ENCODE measurements around the gene CXXC5. TPM values are rescaled to one million over a fixed set of nuclear protein-coding genes. Genes with fewer than 3 reads are reported as not detected.

The CXXC5 gene
- total RNA-seq, 1 donor from 2014 or later: 151 TPM

GRCh38 chr5:139650689-139651042, 2.5 kb downstream of the CXXC5 start:
- no peak for TF ChIP-seq EZH2 (IDR thresholded peaks at IDR 0.05; ENCODE audit: insufficient read depth, low read length)
- TF ChIP-seq CTCF (IDR thresholded peaks at IDR 0.05; ENCODE audit: insufficient read depth, low read depth, low read length): no peak
- Histone ChIP-seq H3K4me3 (ENCODE audit: insufficient read depth, low read depth, low read length) (peak overlapping the region; percentile 77), H4K20me1 (ENCODE audit: insufficient read depth, low read length) (peaks cover 49% of the 10 kb centered on the region), H3K4me2 (ENCODE audit: low read length) (peak overlapping the region; percentile 87), H3K27ac (ENCODE audit: low read depth, low read length) (peak overlapping the region; percentile 94), H3K9me3 (ENCODE audit: insufficient read depth, low read depth, low read length) (no peaks in the 10 kb centered on the region), H3K36me3 (ENCODE audit: insufficient read depth, low read length) (no peaks in the 10 kb centered on the region), H3K79me2 (ENCODE audit: insufficient read depth, low read length) (peaks cover 77% of the 10 kb centered on the region), H3K4me1 (ENCODE audit: insufficient read depth, low read length) (peaks cover 55% of the 10 kb centered on the region), H3K27me3 (ENCODE audit: insufficient read depth, low read length) (no peaks in the 10 kb centered on the region), H3K9ac (ENCODE audit: low read length) (peak overlapping the region; percentile 88), H2AFZ (ENCODE audit: low read depth, low read length) (no peak overlapping the region)
- peaks cover 8% of the 10 kb centered on the region for H3K36me3 Mint-ChIP-seq (ENCODE audit: low read depth, unreplicated experiment)
- peaks cover 2% of the 10 kb centered on the region for H3K9me3 Mint-ChIP-seq (ENCODE audit: unreplicated experiment)
- peak overlapping the region; percentile 69 for H3K27ac Mint-ChIP-seq (ENCODE audit: unreplicated experiment)
- peaks cover 2% of the 10 kb centered on the region for H3K27me3 Mint-ChIP-seq (ENCODE audit: low read depth, unreplicated experiment)
- peaks cover 38% of the 10 kb centered on the region for H3K4me1 Mint-ChIP-seq (ENCODE audit: low read depth, unreplicated experiment)
- DNase-seq (ENCODE audit: low read depth): no peak
- peak overlapping the region; percentile 100 for H3K4me3 Mint-ChIP-seq (ENCODE audit: unreplicated experiment)
- FAIRE-seq: no peak

GRCh38 chr5:139651043-139651834, 3.1 kb downstream of the CXXC5 start:
- H3K9me3 ChIP-seq (ENCODE audit: insufficient read depth, low read depth, low read length): no peaks in the 10 kb centered on the region
- H3K4me2 ChIP-seq (ENCODE audit: low read length): peak overlapping the region; percentile 87
- no peaks in the 10 kb centered on the region for H3K27me3 ChIP-seq (ENCODE audit: insufficient read depth, low read length)
- peak overlapping the region; percentile 94 for H3K27ac ChIP-seq (ENCODE audit: low read depth, low read length)
- no peaks in the 10 kb centered on the region for H3K36me3 ChIP-seq (ENCODE audit: insufficient read depth, low read length)
- peak overlapping the region; percentile 88 for H3K9ac ChIP-seq (ENCODE audit: low read length)
- FAIRE-seq (no peak), DNase-seq (ENCODE audit: low read depth) (no peak)
- H3K27me3 Mint-ChIP-seq (ENCODE audit: low read depth, unreplicated experiment): no peaks in the 10 kb centered on the region
- peaks cover 82% of the 10 kb centered on the region for H3K79me2 ChIP-seq (ENCODE audit: insufficient read depth, low read length)
- H3K4me1 ChIP-seq (ENCODE audit: insufficient read depth, low read length): peaks cover 61% of the 10 kb centered on the region
- H4K20me1 ChIP-seq (ENCODE audit: insufficient read depth, low read length): peaks cover 54% of the 10 kb centered on the region
- H2AFZ ChIP-seq (ENCODE audit: low read depth, low read length): no peak overlapping the region
- peaks cover 42% of the 10 kb centered on the region for H3K4me1 Mint-ChIP-seq (ENCODE audit: low read depth, unreplicated experiment)
- peak overlapping the region; percentile 77 for H3K4me3 ChIP-seq (ENCODE audit: insufficient read depth, low read depth, low read length)
- peak overlapping the region; percentile 100 for H3K4me3 Mint-ChIP-seq (ENCODE audit: unreplicated experiment)
- peaks cover 2% of the 10 kb centered on the region for H3K9me3 Mint-ChIP-seq (ENCODE audit: unreplicated experiment)
- H3K36me3 Mint-ChIP-seq (ENCODE audit: low read depth, unreplicated experiment): peaks cover 8% of the 10 kb centered on the region
- TF ChIP-seq CTCF (IDR thresholded peaks at IDR 0.05; ENCODE audit: insufficient read depth, low read depth, low read length) (no peak), EZH2 (IDR thresholded peaks at IDR 0.05; ENCODE audit: insufficient read depth, low read length) (no peak)
- H3K27ac Mint-ChIP-seq (ENCODE audit: unreplicated experiment): peak overlapping the region; percentile 94
